Lower lobe of right lung (tissue), 2 donors: Measurements from ENCODE around the gene BDKRB2. TPM values are rescaled to one million over a fixed set of nuclear protein-coding genes. Genes with fewer than 3 reads are reported as not detected.
A peak's percentile ranks its signal among the peaks of the same experiment; 100 is the strongest.

Experiments
- ATAC-seq, 2 donors: fragments of 200-7000 bp; cut with Tn5 transposase; one replicate each; pipeline ENCODE4 v1.9.1; 2020 to 2022; ENCODE audit warnings: mild to moderate bottlenecking in 2 of 2, moderate library complexity in 2 of 2
- DNase-seq: peaks from one replicate; pipeline ENCODE4 v3.0.0-alpha.2; 2020
- H3K27ac ChIP-seq: fragments of 200-600 bp; one replicate; pipeline ENCODE4 v1.8.0; 2022
- H3K27me3 ChIP-seq: fragments of 200-600 bp; one replicate; pipeline ENCODE4 v1.8.0; 2022; ENCODE audit warnings: low read depth
- H3K36me3 ChIP-seq: fragments of 200-600 bp; one replicate; pipeline ENCODE4 v1.8.0; 2022; ENCODE audit warnings: mild to moderate bottlenecking
- H3K4me1 ChIP-seq: fragments of 200-600 bp; one replicate; pipeline ENCODE4 v1.8.0; 2022
- H3K4me3 ChIP-seq: fragments of 200-600 bp; one replicate; pipeline ENCODE4 v1.8.0; 2022; ENCODE audit warnings: mild to moderate bottlenecking
- H3K9me3 ChIP-seq: fragments of 200-600 bp; one replicate; pipeline ENCODE4 v1.8.0; 2022
- CTCF ChIP-seq: fragments of 200-600 bp; IDR thresholded peaks from one replicate; pipeline ENCODE4 v1.8.0; 2022; ENCODE audit warnings: antibody characterized with exemption, mild to moderate bottlenecking
- intact Hi-C: fragments of 100-400 bp; cut with DNase I; formaldehyde crosslinking; loops from one replicate; pipeline ENCODE4 v1.11.0; 2022
- total RNA-seq: library from RNA; stranded (reverse); fragmentation: NEBNext Ultra II Directional; extraction: Animal tissue kit (Norgen Biotek cat#: 25700); gene quantifications from one replicate; pipeline ENCODE4 v1.2.1, GENCODE V29; 2021
- donor health status: DM: no; HTN: yes; CAD: no; lungs with severe emphysema.

Gene BDKRB2
- total RNA-seq, 1 donor from 2014 or later: 1.3 TPM

- no peak overlapping the region for H3K4me3 ChIP-seq
- DNase-seq (no peak), ATAC-seq (no peak)
- H3K27me3 ChIP-seq: no peaks in the 10 kb centered on the region
- H3K9me3 ChIP-seq: no peaks in the 10 kb centered on the region
- no peak overlapping the region for H3K27ac ChIP-seq
- no peaks in the 10 kb centered on the region for H3K36me3 ChIP-seq
- no peak for TF ChIP-seq CTCF
- peaks cover 10% of the 10 kb centered on the region for H3K4me1 ChIP-seq
- intact Hi-C loops: no loop called here
Observed at GRCh38 chr14:96265383-96266095, 60.9 kb downstream of the BDKRB2 start.

DNA sequence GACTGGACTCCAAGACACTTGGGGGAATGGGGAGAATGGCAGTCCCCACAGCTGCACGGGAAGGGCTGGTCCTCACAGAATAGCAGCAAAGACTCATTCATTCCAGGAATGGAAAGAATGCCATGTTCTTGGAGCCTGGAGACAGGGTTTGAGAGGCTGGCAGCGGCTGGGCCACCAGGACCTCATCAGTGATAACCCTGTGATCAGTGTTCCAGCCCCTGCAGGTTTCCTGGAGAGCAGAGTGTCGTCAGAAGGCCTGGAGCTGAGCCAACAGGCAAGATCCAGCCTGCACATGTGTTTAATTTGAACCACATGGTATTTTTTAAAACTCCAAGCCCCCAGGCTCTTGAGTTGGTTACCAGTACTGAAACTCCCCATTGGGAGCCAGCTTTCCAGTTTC is 62.7 kb downstream of the BDKRB2 start:
- H3K4me1 ChIP-seq: no peaks in the 10 kb centered on the region
- DNase-seq: no peak
- H3K9me3 ChIP-seq: no peaks in the 10 kb centered on the region
- H3K4me3 ChIP-seq: no peak overlapping the region
- H3K27ac ChIP-seq: no peak overlapping the region
- no peak for TF ChIP-seq CTCF
- no peaks in the 10 kb centered on the region for H3K27me3 ChIP-seq
- intact Hi-C loops: no loop called here
- H3K36me3 ChIP-seq: no peaks in the 10 kb centered on the region
- ATAC-seq: no peak

GRCh38 chr14:96267916-96268315 is 63.3 kb downstream of the BDKRB2 start:
- H3K4me3 ChIP-seq: no peak overlapping the region
- ATAC-seq: no peak
- intact Hi-C loops: no loop called here
- H3K4me1 ChIP-seq: no peaks in the 10 kb centered on the region
- no peaks in the 10 kb centered on the region for H3K27me3 ChIP-seq
- no peak overlapping the region for H3K27ac ChIP-seq
- H3K9me3 ChIP-seq: no peaks in the 10 kb centered on the region
- DNase-seq: no peak
- TF ChIP-seq CTCF: no peak
- no peaks in the 10 kb centered on the region for H3K36me3 ChIP-seq

GRCh38 chr14:96268431-96269358 is 64.1 kb downstream of the BDKRB2 start:
- Histone ChIP-seq H3K36me3 (no peaks in the 10 kb centered on the region), H3K27me3 (no peaks in the 10 kb centered on the region), H3K9me3 (no peaks in the 10 kb centered on the region), H3K27ac (no peak overlapping the region), H3K4me1 (no peaks in the 10 kb centered on the region), H3K4me3 (no peak overlapping the region)
- ATAC-seq (peak; percentile 52 to 79), DNase-seq (no peak)
- TF ChIP-seq CTCF: no peak
- intact Hi-C loops: no loop called here

DNA sequence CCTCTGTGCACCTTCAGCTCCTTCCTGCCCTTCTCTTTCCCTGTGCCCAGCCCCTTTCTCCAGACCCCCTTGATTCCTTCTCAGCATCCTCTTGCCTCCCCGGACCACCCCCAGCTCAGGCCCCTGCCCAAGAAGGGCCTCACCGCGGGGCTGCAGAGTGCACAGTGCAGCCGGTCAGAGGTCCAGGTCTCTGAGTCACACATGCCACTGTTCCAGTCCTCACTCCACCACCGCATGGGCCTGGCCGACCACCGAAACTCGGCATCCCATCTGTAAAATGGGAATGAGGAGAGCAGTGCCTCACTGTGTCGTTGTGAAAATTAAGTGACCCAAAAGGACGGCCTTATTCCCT is 64.7 kb downstream of the BDKRB2 start:
- H3K4me1 ChIP-seq: no peaks in the 10 kb centered on the region
- H3K9me3 ChIP-seq: no peaks in the 10 kb centered on the region
- no peak overlapping the region for H3K4me3 ChIP-seq
- intact Hi-C loops: no loop called here
- no peaks in the 10 kb centered on the region for H3K36me3 ChIP-seq
- no peak overlapping the region for H3K27ac ChIP-seq
- TF ChIP-seq CTCF: no peak
- no peaks in the 10 kb centered on the region for H3K27me3 ChIP-seq
- DNase-seq: no peak
- peak in 1 of 2 donors; percentile 18 for ATAC-seq
